Right forelimb (tissue), 1 donor: Measurements from ENCODE around the gene SLC29A2.
A peak's percentile ranks its signal among the peaks of the same experiment; 100 is the strongest.
"Not testable (repeated sequence)": the region's sequence is repeated elsewhere in the genome, so short reads cannot be mapped to it uniquely, and the experiment has no call there.

Experiments
- DNase-seq: peaks from one replicate; pipeline ENCODE4 v3.0.0-alpha.2; 2018

SLC29A2 gene

GRCh38 chr11:66371627-66372415 is at the start of gene SLC29A2:
SLC29A2 (minus strand) TSS chr11:66371760; CDS start chr11:66371591, 169 bp downstream.
- peak; percentile 63 for DNase-seq

- no peak for DNase-seq
Observed at GRCh38 chr11:66420671-66421476, 49.3 kb upstream of the SLC29A2 start, which contains the start of gene NPAS4. NPAS4 (plus strand) TSS chr11:66421035; CDS start chr11:66421180, 145 bp downstream.

- no peak for DNase-seq
Observed at GRCh38 chr11:66419825-66420224, 48.3 kb upstream of the SLC29A2 start.

- DNase-seq, result no peak
Observed at GRCh38 chr11:66418986-66419308, 47.4 kb upstream of the SLC29A2 start.

- DNase-seq, result peak; percentile 76
Observed at GRCh38 chr11:66418168-66418985, 46.8 kb upstream of the SLC29A2 start.

GRCh38 chr11:66417000-66417399 is 45.4 kb upstream of the SLC29A2 start:
- no peak for DNase-seq

- DNase-seq, result no peak
Observed at GRCh38 chr11:66415423-66415822, 43.9 kb upstream of the SLC29A2 start.

GRCh38 chr11:66414120-66414934 is 42.8 kb upstream of the SLC29A2 start:
- DNase-seq, result no peak

- DNase-seq, result no peak
Observed at GRCh38 chr11:66413167-66413566, 41.6 kb upstream of the SLC29A2 start.

GRCh38 chr11:66412110-66412509 is 40.5 kb upstream of the SLC29A2 start:
- DNase-seq, result no peak

GRCh38 chr11:66411323-66411722 is 39.8 kb upstream of the SLC29A2 start:
- no peak for DNase-seq

- no peak for DNase-seq
Observed at GRCh38 chr11:66410191-66410590, 38.6 kb upstream of the SLC29A2 start.

GRCh38 chr11:66409226-66409625 is 37.7 kb upstream of the SLC29A2 start:
- DNase-seq, result no peak

- DNase-seq, result peak; percentile 93
Observed at GRCh38 chr11:66408488-66409214, 37.1 kb upstream of the SLC29A2 start.

GRCh38 chr11:66407651-66408050 is 36.1 kb upstream of the SLC29A2 start:
- no peak for DNase-seq

- no peak for DNase-seq
Observed at GRCh38 chr11:66393954-66394353, 22.4 kb upstream of the SLC29A2 start.

GRCh38 chr11:66391322-66391721 is 19.8 kb upstream of the SLC29A2 start:
- no peak for DNase-seq

- no peak for DNase-seq
Observed at GRCh38 chr11:66388780-66389386, 17.3 kb upstream of the SLC29A2 start.

- DNase-seq, result peak; percentile 83
Observed at GRCh38 chr11:66386171-66387069, 14.9 kb upstream of the SLC29A2 start.

GRCh38 chr11:66384316-66384715 is 12.8 kb upstream of the SLC29A2 start:
- DNase-seq, result not testable (repeated sequence)
